GM12892 (cell line): ENCODE results near the gene NDUFAF2.

Experiments
- POLR2A ChIP-seq: IDR thresholded peaks from 2 replicates; pipeline ENCODE4 v1.6.1; 2011; ENCODE audit warnings: low read depth, low read length, control low read depth
- POLR2AphosphoS5 ChIP-seq: IDR thresholded peaks from 2 replicates; pipeline ENCODE4 v1.6.1; 2011; ENCODE audit warnings: low read depth, low read length, control low read depth
- TAF1 ChIP-seq: IDR thresholded peaks from 2 replicates; pipeline ENCODE4 v1.6.1; 2011; ENCODE audit warnings: low read depth, mild to moderate bottlenecking, control low read depth, low read length, borderline replicate concordance

- TF ChIP-seq POLR2AphosphoS5, result no peak
- no peak for TF ChIP-seq POLR2A
- TF ChIP-seq TAF1, result no peak
Measured at GRCh38 chr5:61082516-61083280, 137.7 kb downstream of the NDUFAF2 start.
